ENCODE measurements around the gene RRP8.

RRP8 gene

GRCh38 chr11:6617315-6617781 is 13.9 kb upstream of the RRP8 start:
- DNase-seq (ENCODE audit: low spot score) = no peak

GRCh38 chr11:6616596-6617250 is 13.3 kb upstream of the RRP8 start:
- no peak for DNase-seq (ENCODE audit: low spot score)

- DNase-seq (ENCODE audit: low spot score) = no peak
These were observed 12.6 kb upstream of the RRP8 start for GRCh38 chr11:6615882-6616585.

- DNase-seq (ENCODE audit: low spot score) = no peak
These were observed 11.6 kb upstream of the RRP8 start for GRCh38 chr11:6615046-6615445.

GRCh38 chr11:6614446-6614845 is 11.0 kb upstream of the RRP8 start:
- DNase-seq (ENCODE audit: low spot score) = no peak

GRCh38 chr11:6613496-6613895 is 10.1 kb upstream of the RRP8 start:
- DNase-seq (ENCODE audit: low spot score) = no peak

- peak; percentile 94 for DNase-seq (ENCODE audit: low spot score)
These were observed 9.0 kb upstream of the RRP8 start, which contains the start of gene TAF10 for GRCh38 chr11:6612213-6613041. TSS of gene TAF10 (minus strand) at chr11:6612216. CDS start at chr11:6612189, 27 bp downstream.

GRCh38 chr11:6611963-6612212 is 8.5 kb upstream of the RRP8 start:
- DNase-seq (ENCODE audit: low spot score) = no peak

- no peak for DNase-seq (ENCODE audit: low spot score)
These were observed 7.9 kb upstream of the RRP8 start for GRCh38 chr11:6611092-6611962.

- DNase-seq (ENCODE audit: low spot score) = no peak
These were observed 7.2 kb upstream of the RRP8 start for GRCh38 chr11:6610591-6610990.

- no peak for DNase-seq (ENCODE audit: low spot score)
These were observed 6.1 kb upstream of the RRP8 start for GRCh38 chr11:6609502-6610015.

- DNase-seq (ENCODE audit: low spot score) = no peak
These were observed 5.5 kb upstream of the RRP8 start for GRCh38 chr11:6608726-6609501.

GRCh38 chr11:6608011-6608410 is 4.6 kb upstream of the RRP8 start:
- no peak for DNase-seq (ENCODE audit: low spot score)

- DNase-seq (ENCODE audit: low spot score) = no peak
These were observed 3.9 kb upstream of the RRP8 start for GRCh38 chr11:6607190-6607795.

GRCh38 chr11:6606471-6607189 is 3.2 kb upstream of the RRP8 start:
- DNase-seq (ENCODE audit: low spot score) = peak; percentile 93

- no peak for DNase-seq (ENCODE audit: low spot score)
These were observed 1.4 kb upstream of the RRP8 start for GRCh38 chr11:6604790-6605189.

- DNase-seq (ENCODE audit: low spot score) = peak; percentile 77
These were observed 738 bp upstream of the RRP8 start for GRCh38 chr11:6604081-6604626.

- DNase-seq (ENCODE audit: low spot score) = no peak
These were observed 1.1 kb downstream of the RRP8 start for GRCh38 chr11:6602096-6602940.

- no peak for DNase-seq (ENCODE audit: low spot score)
These were observed 2.4 kb downstream of the RRP8 start for GRCh38 chr11:6601041-6601461.
